ENCODE results near the gene GATA1.

DNA sequence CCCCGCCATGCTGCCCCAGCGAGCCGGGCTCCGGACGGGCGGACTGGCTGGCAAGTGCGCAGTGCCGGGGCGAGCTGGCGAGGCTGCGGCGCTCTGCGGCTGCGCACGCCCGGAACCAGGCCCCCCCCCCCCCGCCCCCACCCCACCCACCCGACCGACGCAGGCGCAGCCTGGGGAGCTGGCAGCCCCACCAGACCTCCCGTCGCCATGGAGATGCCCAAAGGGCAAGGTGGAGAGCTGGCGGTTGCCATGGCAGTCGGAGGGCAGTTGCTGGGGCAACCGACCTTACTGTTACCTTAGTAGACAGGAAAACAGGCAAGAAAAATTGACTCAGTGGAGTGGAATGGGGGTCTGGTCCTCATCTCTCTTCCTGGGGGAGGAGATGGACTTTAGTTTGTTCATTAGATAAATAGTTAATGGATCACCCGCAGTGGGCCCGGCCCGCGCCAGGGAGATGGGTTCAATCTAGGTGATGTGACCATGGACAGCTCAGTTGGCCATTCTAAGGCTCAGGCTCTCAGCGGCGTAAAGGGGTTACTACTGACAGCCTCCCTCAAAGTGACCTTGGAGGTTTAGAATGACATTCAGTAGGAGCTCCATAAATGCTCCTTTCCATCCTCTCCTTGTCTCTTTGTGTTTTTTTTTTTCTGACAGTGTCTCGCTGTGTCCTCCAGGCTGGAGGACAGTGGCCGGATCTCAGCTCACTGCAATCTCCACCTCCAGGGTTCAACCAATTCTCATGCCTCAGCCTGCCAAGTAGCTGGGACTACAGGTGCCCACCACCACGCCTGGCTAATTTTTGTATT lies 49.3 kb downstream of the GATA1 start, which contains the start of gene PCSK1N:
- no peak for TF ChIP-seq CTCF (IDR thresholded peaks at IDR 0.05)
- TF ChIP-seq POLR2A (IDR thresholded peaks at IDR 0.05) = no peak
